Lower leg skin (tissue), 3 donors: ENCODE data around the gene ATP5PD.

Experiments
- POLR2A ChIP-seq, 2 donors: fragments of 450-650 bp; IDR thresholded peaks; one replicate each; pipeline ENCODE4 v1.6.1; 2016 to 2017; ENCODE audit warnings: antibody characterized with exemption in 2 of 2, mild to moderate bottlenecking in 1 of 2, moderate library complexity in 1 of 2
- TF ChIP-seq, protein P1 (sequence below), 3 donors: fragments of 450-650 bp; IDR thresholded peaks; one replicate each; pipeline ENCODE4 v1.5.1; 2016; ENCODE audit warnings: antibody characterized with exemption in 3 of 3, mild to moderate bottlenecking in 3 of 3, moderate library complexity in 2 of 3

DNA sequence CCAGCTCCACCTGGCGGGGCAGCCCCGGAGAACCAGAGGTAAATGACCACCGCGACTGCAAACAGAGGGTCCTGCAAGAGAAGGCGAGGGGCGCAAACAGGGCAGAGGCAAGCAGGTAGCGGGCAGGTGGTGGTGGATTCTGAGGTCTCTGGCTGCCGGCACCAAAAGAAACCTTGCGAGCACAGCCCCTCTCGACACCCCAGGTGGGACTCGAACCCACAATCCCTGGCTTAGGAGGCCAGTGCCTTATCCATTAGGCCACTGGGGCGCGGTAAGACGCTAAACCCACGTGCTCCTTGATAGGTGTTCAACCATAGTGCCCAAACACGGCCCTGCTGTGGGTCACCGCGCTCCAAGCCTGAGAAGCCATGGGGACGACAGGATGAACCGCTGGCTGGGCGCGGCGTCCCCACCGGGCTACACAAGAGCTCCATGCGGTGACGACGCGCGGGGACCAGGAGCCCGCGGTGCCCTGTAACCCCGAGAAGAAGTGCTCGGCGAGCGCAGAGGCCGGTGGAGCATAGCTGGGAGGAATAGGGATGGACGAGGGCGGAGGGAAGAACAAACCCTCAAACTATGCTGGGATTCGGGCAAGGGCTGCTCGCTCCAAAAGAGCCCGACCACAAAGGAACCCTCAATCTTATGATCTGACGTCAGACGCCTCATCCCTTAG lies 12.4 kb downstream of the ATP5PD start:
- TF ChIP-seq, protein P1, sequence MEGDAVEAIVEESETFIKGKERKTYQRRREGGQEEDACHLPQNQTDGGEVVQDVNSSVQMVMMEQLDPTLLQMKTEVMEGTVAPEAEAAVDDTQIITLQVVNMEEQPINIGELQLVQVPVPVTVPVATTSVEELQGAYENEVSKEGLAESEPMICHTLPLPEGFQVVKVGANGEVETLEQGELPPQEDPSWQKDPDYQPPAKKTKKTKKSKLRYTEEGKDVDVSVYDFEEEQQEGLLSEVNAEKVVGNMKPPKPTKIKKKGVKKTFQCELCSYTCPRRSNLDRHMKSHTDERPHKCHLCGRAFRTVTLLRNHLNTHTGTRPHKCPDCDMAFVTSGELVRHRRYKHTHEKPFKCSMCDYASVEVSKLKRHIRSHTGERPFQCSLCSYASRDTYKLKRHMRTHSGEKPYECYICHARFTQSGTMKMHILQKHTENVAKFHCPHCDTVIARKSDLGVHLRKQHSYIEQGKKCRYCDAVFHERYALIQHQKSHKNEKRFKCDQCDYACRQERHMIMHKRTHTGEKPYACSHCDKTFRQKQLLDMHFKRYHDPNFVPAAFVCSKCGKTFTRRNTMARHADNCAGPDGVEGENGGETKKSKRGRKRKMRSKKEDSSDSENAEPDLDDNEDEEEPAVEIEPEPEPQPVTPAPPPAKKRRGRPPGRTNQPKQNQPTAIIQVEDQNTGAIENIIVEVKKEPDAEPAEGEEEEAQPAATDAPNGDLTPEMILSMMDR (IDR thresholded peaks at IDR 0.05): no peak
- no peak for TF ChIP-seq POLR2A (IDR thresholded peaks at IDR 0.05)
